ENCODE results near the gene DNER. TPM values are rescaled to one million over a fixed set of nuclear protein-coding genes. Genes with fewer than 3 reads are reported as not detected.

DNER gene
- total and polyA plus RNA-seq, 8 donors: 0.06 to 2.4 (median 1.9) TPM

GRCh38 chr2:229392196-229392595 lies 322.2 kb downstream of the DNER start:
- Histone ChIP-seq H3K27me3 (no peaks in the 10 kb centered on the region), H3K9me3 (peaks cover 0 to 7% of the 10 kb centered on the region in 2 donors), H3K4me3 (no peak overlapping the region), H3K27ac (peak overlapping the region; percentile 17 to 34), H3K36me3 (no peaks in the 10 kb centered on the region), H3K4me1 (no peaks in the 10 kb centered on the region)
- no peak for TF ChIP-seq CTCF (IDR thresholded peaks at IDR 0.05)
- ATAC-seq (peak; percentile 64), DNase-seq (no peak)
- intact Hi-C loops (cut with DNase I): no loop called here

- H3K4me3 ChIP-seq: no peak overlapping the region
- DNase-seq (no peak), ATAC-seq (no peak)
- no peak overlapping the region for H3K27ac ChIP-seq
- intact Hi-C loops (cut with DNase I): no loop called here
- peaks cover 0 to 17% of the 10 kb centered on the region in 2 donors for H3K9me3 ChIP-seq
- TF ChIP-seq CTCF (IDR thresholded peaks at IDR 0.05): no peak
- no peaks in the 10 kb centered on the region for H3K27me3 ChIP-seq
- no peaks in the 10 kb centered on the region for H3K4me1 ChIP-seq
- H3K36me3 ChIP-seq: no peaks in the 10 kb centered on the region
Measured at GRCh38 chr2:229388731-229389130, 325.6 kb downstream of the DNER start.

- intact Hi-C loops (cut with DNase I): no loop called here
- ATAC-seq: no peak
- no peaks in the 10 kb centered on the region for H3K27me3 ChIP-seq
- peaks cover 0 to 21% of the 10 kb centered on the region in 2 donors for H3K9me3 ChIP-seq
- no peak overlapping the region for H3K27ac ChIP-seq
- DNase-seq: peak in 1 of 4 donors; percentile 60
- no peak for TF ChIP-seq CTCF (IDR thresholded peaks at IDR 0.05)
- no peaks in the 10 kb centered on the region for H3K36me3 ChIP-seq
- H3K4me3 ChIP-seq: no peak overlapping the region
- H3K4me1 ChIP-seq: no peaks in the 10 kb centered on the region
Measured at GRCh38 chr2:229387866-229388265, 326.5 kb downstream of the DNER start.

- no peak for ATAC-seq
- DNase-seq: no peak
- H3K9me3 ChIP-seq: peaks cover 0 to 22% of the 10 kb centered on the region in 2 donors
- H3K27ac ChIP-seq: no peak overlapping the region
- H3K36me3 ChIP-seq: no peaks in the 10 kb centered on the region
- no peaks in the 10 kb centered on the region for H3K4me1 ChIP-seq
- no peaks in the 10 kb centered on the region for H3K27me3 ChIP-seq
- intact Hi-C loops (cut with DNase I): no loop called here
- H3K4me3 ChIP-seq: no peak overlapping the region
- no peak for TF ChIP-seq CTCF (IDR thresholded peaks at IDR 0.05)
Measured at GRCh38 chr2:229380101-229380625, 334.2 kb downstream of the DNER start.

- Histone ChIP-seq H3K36me3 (no peaks in the 10 kb centered on the region), H3K9me3 (peaks cover 0 to 13% of the 10 kb centered on the region in 2 donors), H3K4me1 (no peaks in the 10 kb centered on the region), H3K27ac (no peak overlapping the region), H3K27me3 (no peaks in the 10 kb centered on the region), H3K4me3 (no peak overlapping the region)
- DNase-seq (no peak), ATAC-seq (no peak)
- intact Hi-C loops (cut with DNase I): no loop called here
- no peak for TF ChIP-seq CTCF (IDR thresholded peaks at IDR 0.05)
Measured at GRCh38 chr2:229378386-229378785, 336.0 kb downstream of the DNER start.
